ENCODE results near the gene TRAPPC4.
"Not testable (repeated sequence)": the region's sequence is repeated elsewhere in the genome, so short reads cannot be mapped to it uniquely, and the experiment has no call there.

DNA sequence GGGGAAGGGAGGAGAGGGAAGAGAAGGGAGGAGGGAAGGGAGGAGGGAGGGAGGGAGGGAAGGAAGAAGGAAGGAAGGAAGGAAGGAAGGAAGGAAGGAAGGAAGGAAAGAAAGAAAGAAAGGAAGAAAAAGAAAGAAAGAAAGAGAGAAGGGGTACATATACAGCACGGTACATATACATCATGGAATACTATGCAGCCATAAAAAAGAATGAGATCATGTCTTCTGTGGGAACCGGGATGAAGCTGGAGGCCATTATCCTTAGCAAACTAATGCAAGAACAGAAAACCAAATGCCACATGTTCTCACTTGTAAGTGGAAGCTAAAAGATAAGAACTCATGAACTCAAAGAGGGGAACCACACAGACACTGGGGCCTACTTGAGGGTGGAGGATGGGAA is 49.1 kb upstream of the TRAPPC4 start:
- TF ChIP-seq, protein P1, sequence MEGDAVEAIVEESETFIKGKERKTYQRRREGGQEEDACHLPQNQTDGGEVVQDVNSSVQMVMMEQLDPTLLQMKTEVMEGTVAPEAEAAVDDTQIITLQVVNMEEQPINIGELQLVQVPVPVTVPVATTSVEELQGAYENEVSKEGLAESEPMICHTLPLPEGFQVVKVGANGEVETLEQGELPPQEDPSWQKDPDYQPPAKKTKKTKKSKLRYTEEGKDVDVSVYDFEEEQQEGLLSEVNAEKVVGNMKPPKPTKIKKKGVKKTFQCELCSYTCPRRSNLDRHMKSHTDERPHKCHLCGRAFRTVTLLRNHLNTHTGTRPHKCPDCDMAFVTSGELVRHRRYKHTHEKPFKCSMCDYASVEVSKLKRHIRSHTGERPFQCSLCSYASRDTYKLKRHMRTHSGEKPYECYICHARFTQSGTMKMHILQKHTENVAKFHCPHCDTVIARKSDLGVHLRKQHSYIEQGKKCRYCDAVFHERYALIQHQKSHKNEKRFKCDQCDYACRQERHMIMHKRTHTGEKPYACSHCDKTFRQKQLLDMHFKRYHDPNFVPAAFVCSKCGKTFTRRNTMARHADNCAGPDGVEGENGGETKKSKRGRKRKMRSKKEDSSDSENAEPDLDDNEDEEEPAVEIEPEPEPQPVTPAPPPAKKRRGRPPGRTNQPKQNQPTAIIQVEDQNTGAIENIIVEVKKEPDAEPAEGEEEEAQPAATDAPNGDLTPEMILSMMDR (IDR thresholded peaks at IDR 0.05) = not testable (repeated sequence)
- not testable (repeated sequence) for TF ChIP-seq POLR2A (IDR thresholded peaks at IDR 0.05)

Data from transverse colon (tissue), 3 donors.